ENCODE data around the gene SACM1L.

- TF ChIP-seq RAD21 (IDR thresholded peaks at IDR 0.05; ENCODE audit: low read length): no peak
- TF ChIP-seq, protein P1, sequence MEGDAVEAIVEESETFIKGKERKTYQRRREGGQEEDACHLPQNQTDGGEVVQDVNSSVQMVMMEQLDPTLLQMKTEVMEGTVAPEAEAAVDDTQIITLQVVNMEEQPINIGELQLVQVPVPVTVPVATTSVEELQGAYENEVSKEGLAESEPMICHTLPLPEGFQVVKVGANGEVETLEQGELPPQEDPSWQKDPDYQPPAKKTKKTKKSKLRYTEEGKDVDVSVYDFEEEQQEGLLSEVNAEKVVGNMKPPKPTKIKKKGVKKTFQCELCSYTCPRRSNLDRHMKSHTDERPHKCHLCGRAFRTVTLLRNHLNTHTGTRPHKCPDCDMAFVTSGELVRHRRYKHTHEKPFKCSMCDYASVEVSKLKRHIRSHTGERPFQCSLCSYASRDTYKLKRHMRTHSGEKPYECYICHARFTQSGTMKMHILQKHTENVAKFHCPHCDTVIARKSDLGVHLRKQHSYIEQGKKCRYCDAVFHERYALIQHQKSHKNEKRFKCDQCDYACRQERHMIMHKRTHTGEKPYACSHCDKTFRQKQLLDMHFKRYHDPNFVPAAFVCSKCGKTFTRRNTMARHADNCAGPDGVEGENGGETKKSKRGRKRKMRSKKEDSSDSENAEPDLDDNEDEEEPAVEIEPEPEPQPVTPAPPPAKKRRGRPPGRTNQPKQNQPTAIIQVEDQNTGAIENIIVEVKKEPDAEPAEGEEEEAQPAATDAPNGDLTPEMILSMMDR (conservative IDR thresholded peaks at IDR 0.05; ENCODE audit: low read depth, low read length): no peak
- no peak for TF ChIP-seq FOS (IDR thresholded peaks at IDR 0.05; ENCODE audit: low read depth, low read length)
- no peak for TF ChIP-seq POLR2A (IDR thresholded peaks at IDR 0.05; ENCODE audit: low read depth, low read length)
- no peak for TF ChIP-seq CEBPB (IDR thresholded peaks at IDR 0.05; ENCODE audit: low read depth, low read length)
- TF ChIP-seq, protein P2, sequence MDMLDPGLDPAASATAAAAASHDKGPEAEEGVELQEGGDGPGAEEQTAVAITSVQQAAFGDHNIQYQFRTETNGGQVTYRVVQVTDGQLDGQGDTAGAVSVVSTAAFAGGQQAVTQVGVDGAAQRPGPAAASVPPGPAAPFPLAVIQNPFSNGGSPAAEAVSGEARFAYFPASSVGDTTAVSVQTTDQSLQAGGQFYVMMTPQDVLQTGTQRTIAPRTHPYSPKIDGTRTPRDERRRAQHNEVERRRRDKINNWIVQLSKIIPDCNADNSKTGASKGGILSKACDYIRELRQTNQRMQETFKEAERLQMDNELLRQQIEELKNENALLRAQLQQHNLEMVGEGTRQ (IDR thresholded peaks at IDR 0.05; ENCODE audit: low read depth, low read length): no peak
- TF ChIP-seq ELK1 (IDR thresholded peaks at IDR 0.05; ENCODE audit: borderline replicate concordance, low read depth, low read length): no peak
- no peak for TF ChIP-seq RFX5 (IDR thresholded peaks at IDR 0.05; ENCODE audit: low read depth, low read length)
- TF ChIP-seq SMC3 (IDR thresholded peaks at IDR 0.05; ENCODE audit: low read depth, low read length): no peak
- TF ChIP-seq BHLHE40 (IDR thresholded peaks at IDR 0.05; ENCODE audit: low read depth, low read length): no peak
- TF ChIP-seq MAZ (IDR thresholded peaks at IDR 0.05; ENCODE audit: borderline replicate concordance, low read depth, low read length): no peak
- TF ChIP-seq MAFK (IDR thresholded peaks at IDR 0.05; ENCODE audit: low read depth, low read length): no peak
Measured at GRCh38 chr3:45646051-45646585, 43.1 kb upstream of the SACM1L start.

Measured in IMR-90 (cell line).